K562 (cell line): Measurements from ENCODE around the gene ZNF326. TPM values are rescaled to one million over a fixed set of nuclear protein-coding genes. Genes with fewer than 3 reads are reported as not detected.
"Not testable (repeated sequence)": the region's sequence is repeated elsewhere in the genome, so short reads cannot be mapped to it uniquely, and the experiment has no call there.

ENCODE experiments used
- ATAC-seq: fragments of 200-7000 bp; cut with Tn5 transposase; 3 replicates; pipeline ENCODE4 v1.9.1; 2020; ENCODE audit warnings: moderate library complexity
- BruUV-seq: library from RNA; stranded (reverse); fragments of 400-500 nt; replicated peaks from 2 replicates; lab custom pipeline; 2021; lab: Mats Ljungman, UMichigan
- CTCF ChIA-PET: fragments of 300-600 bp; formaldehyde crosslinking; extraction: SDS; loops from one replicate; lab custom pipeline; 2021; ENCODE audit warnings: low intra/inter-chr PET ratio; lab: Yijun Ruan, JAX
- POLR2A ChIA-PET: fragments of 300-600, 350-650 bp; sonication (Branson Sonifier 250); formaldehyde crosslinking; extraction: SDS; loops from one replicate; lab custom pipeline; 2021; ENCODE audit warnings: antibody characterized with exemption, inconsistent platforms; lab: Yijun Ruan, JAX
- DNase-seq, 4 experiments: peaks; one replicate each; pipeline versions ENCODE4 v3.0.0 to v3.0.0-alpha.2; 2011 to 2018; ENCODE audit warnings: low spot score in 3 of 4, mixed read lengths in 3 of 4; ENCODE audit errors: extremely low read depth in 1 of 4
- FAIRE-seq: peaks from 2 replicates; lab custom pipeline; 2011; peaks lifted over from hg19 to GRCh38; lab: Jason Lieb, UNC
- H2AFZ ChIP-seq: 2 replicates; pipeline ENCODE4 v1.6.0; 2011; ENCODE audit warnings: low read depth, low read length, control low read depth, inconsistent platforms
- H3K27ac ChIP-seq: fragments of 200-600 bp; 3 replicates; pipeline ENCODE4 v1.8.0; 2011; ENCODE audit warnings: low read depth, mild to moderate bottlenecking, control low read depth, inconsistent platforms, low read length, moderate library complexity, mixed read lengths; ENCODE audit errors: extremely low read depth
- H3K27me3 ChIP-seq, 2 experiments: fragments of 300-600 bp in 1 of 2; 2 replicates in 1 of 2; 3 replicates in 1 of 2; pipeline versions ENCODE4 v1.6.0 to v1.8.0; 2011; ENCODE audit warnings: inconsistent platforms in 2 of 2, low read length in 2 of 2, mild to moderate bottlenecking in 1 of 2, mixed read lengths in 1 of 2, moderate library complexity in 1 of 2; ENCODE audit not compliant: control insufficient read depth in 2 of 2, insufficient read depth in 2 of 2
- H3K36me3 ChIP-seq: fragments of 300-600 bp; 3 replicates; pipeline ENCODE4 v1.8.0; 2011; ENCODE audit warnings: mild to moderate bottlenecking, low read length, inconsistent platforms; ENCODE audit not compliant: control insufficient read depth, insufficient read depth
- H3K4me1 ChIP-seq, 2 experiments: fragments of 200-600 bp in 1 of 2; replicated peaks in 1 of 2; 2 replicates in 1 of 2; 3 replicates in 1 of 2; pipeline versions ENCODE4 v1.5.1 to v1.8.0; 2011; ENCODE audit warnings: inconsistent platforms in 2 of 2, low read length in 2 of 2, mild to moderate bottlenecking in 1 of 2, mixed read lengths in 1 of 2, moderate library complexity in 1 of 2; ENCODE audit not compliant: control insufficient read depth in 2 of 2, insufficient read depth in 2 of 2
- H3K4me2 ChIP-seq: 2 replicates; pipeline ENCODE4 v1.6.1; 2011; ENCODE audit warnings: low read length, control low read depth, inconsistent platforms, mixed read lengths; ENCODE audit not compliant: insufficient read depth
- H3K4me3 ChIP-seq: fragments of 200-600 bp; sonication (generic), shearing (Covaris generic); 2 replicates; pipeline ENCODE4 v1.5.1; 2016; ENCODE audit warnings: control low read depth, inconsistent platforms
- H3K79me2 ChIP-seq: fragments of 200-600 bp; 3 replicates; pipeline ENCODE4 v1.8.0; 2011; ENCODE audit warnings: low read length, inconsistent platforms; ENCODE audit not compliant: control insufficient read depth, insufficient read depth
- H3K9ac ChIP-seq, 2 experiments: 2 replicates each; pipeline versions ENCODE4 v1.6.0 to v1.6.1; 2011; ENCODE audit warnings: low read depth in 2 of 2, low read length in 2 of 2, control low read depth in 1 of 2, inconsistent platforms in 1 of 2, mild to moderate bottlenecking in 1 of 2, mixed read lengths in 1 of 2; ENCODE audit not compliant: insufficient read depth in 1 of 2
- H3K9me1 ChIP-seq: one replicate; pipeline ENCODE4 v1.6.0; 2011; ENCODE audit warnings: inconsistent platforms, mild to moderate bottlenecking, low read length, moderate library complexity; ENCODE audit not compliant: control insufficient read depth, insufficient read depth
- H3K9me3 ChIP-seq: replicated peaks from 2 replicates; pipeline ENCODE4 v1.5.1; 2011; ENCODE audit warnings: low read depth, low read length, inconsistent platforms; ENCODE audit not compliant: control insufficient read depth, insufficient read depth
- H4K20me1 ChIP-seq: replicated peaks from 2 replicates; pipeline ENCODE4 v1.6.1; 2011; ENCODE audit warnings: low read length, inconsistent platforms, mixed read lengths; ENCODE audit not compliant: control insufficient read depth, insufficient read depth
- BCOR ChIP-seq: fragments of 450-650 bp; IDR thresholded peaks from 2 replicates; pipeline ENCODE4 v1.6.1; 2016
- BHLHE40 ChIP-seq: IDR thresholded peaks from 2 replicates; pipeline ENCODE4 v1.6.1; 2011; ENCODE audit warnings: low read length, improper control_type of control experiment
- DIDO1 ChIP-seq: fragments of 450-650 bp; IDR thresholded peaks from 2 replicates; pipeline ENCODE4 v1.6.1; 2016; ENCODE audit warnings: low read depth, missing biosample characterization, missing genetic modification characterization
- DNMT1 ChIP-seq: fragments of 450-650 bp; IDR thresholded peaks from 2 replicates; pipeline ENCODE4 v1.6.1; 2016; ENCODE audit warnings: antibody characterized with exemption, mild to moderate bottlenecking
- ETS2 ChIP-seq: IDR thresholded peaks from 2 replicates; pipeline ENCODE4 v1.6.1; 2016; ENCODE audit warnings: borderline replicate concordance, missing genetic modification characterization, mild to moderate bottlenecking, moderate library complexity, missing compliant biosample characterization; ENCODE audit not compliant: poor library complexity, severe bottlenecking
- HMGN3 ChIP-seq: IDR thresholded peaks from 2 replicates; pipeline ENCODE4 v1.6.1; 2011; ENCODE audit warnings: borderline replicate concordance, low read depth, mild to moderate bottlenecking, mixed read lengths, low read length; ENCODE audit not compliant: insufficient read length; ENCODE audit errors: extremely low read depth
- JUN ChIP-seq, 2 experiments: sonication (generic) in 1 of 2; formaldehyde crosslinking in 1 of 2; IDR thresholded peaks; 2 replicates each; pipeline versions ENCODE4 v1.6.1 to v1.8.0; 2012 to 2022; ENCODE audit warnings: borderline replicate concordance in 2 of 2, mild to moderate bottlenecking in 2 of 2, improper control_type of control experiment in 1 of 2, low read depth in 1 of 2, low read length in 1 of 2, missing genetic modification reagents in 1 of 2
- KDM1A ChIP-seq, 2 experiments: fragments of 450-650 bp; IDR thresholded peaks; 2 replicates each; pipeline ENCODE4 v1.6.1; 2016; ENCODE audit warnings: mild to moderate bottlenecking in 2 of 2
- MBD2 ChIP-seq: sonication (generic); IDR thresholded peaks from 2 replicates; pipeline ENCODE4 v1.6.1; 2016; ENCODE audit warnings: low read depth, borderline replicate concordance
- NR4A1 ChIP-seq, 2 experiments: fragments of 250-450 bp in 1 of 2; fragments of 450-650 bp in 1 of 2; sonication (Bioruptor Pico) in 1 of 2; IDR thresholded peaks; 2 replicates each; pipeline versions ENCODE4 v1.4.0 to v1.6.1; 2016 to 2020; ENCODE audit warnings: mild to moderate bottlenecking in 2 of 2, missing compliant biosample characterization in 1 of 2, missing genetic modification characterization in 1 of 2, moderate library complexity in 1 of 2
- PHF21A ChIP-seq: fragments of 450-650 bp; IDR thresholded peaks from 2 replicates; pipeline ENCODE4 v1.6.1; 2017; ENCODE audit warnings: low read depth, borderline replicate concordance
- RBM25 ChIP-seq: fragments of 200-400 bp; formaldehyde crosslinking; IDR thresholded peaks from 2 replicates; pipeline ENCODE4 v1.6.1; 2018; ENCODE audit warnings: low read length, low read depth, moderate library complexity; ENCODE audit not compliant: severe bottlenecking
- TAL1 ChIP-seq: fragments of 450-650 bp; IDR thresholded peaks from 2 replicates; pipeline ENCODE4 v1.6.1; 2016; ENCODE audit warnings: mild to moderate bottlenecking
- ZNF133 ChIP-seq: fragments of 250-450 bp; sonication (Bioruptor Pico); IDR thresholded peaks from 2 replicates; pipeline ENCODE4 v1.4.0; 2020; ENCODE audit warnings: mild to moderate bottlenecking
- ZNF146 ChIP-seq: IDR thresholded peaks from one replicate; pipeline ENCODE4 v1.6.1; 2018; ENCODE audit warnings: missing compliant biosample characterization; ENCODE audit not compliant: unreplicated experiment
- ZNF384 ChIP-seq: IDR thresholded peaks from 2 replicates; pipeline ENCODE4 v1.6.1; 2012; ENCODE audit warnings: low read depth, low read length, improper control_type of control experiment
- WGBS: fragments of 100-300 bp; shearing (Covaris generic); methylation state at CpG from one replicate; pipeline ENCODE4 v1.1.6; 2016; ENCODE audit warnings: low coverage, mixed read lengths; ENCODE audit not compliant: insufficient coverage; ENCODE audit errors: missing lambda C conversion rate; 5-methylcytosine and 5-hydroxymethylcytosine counted together
- in situ Hi-C: fragments of 300-500 bp; cut with MboI; formaldehyde crosslinking; loops from 4 replicates; pipeline ENCODE4 v1.15.0; 2018; ENCODE audit warnings: inconsistent platforms, mixed read lengths
- intact Hi-C: fragments of 100-400 bp; cut with micrococcal nuclease; formaldehyde crosslinking; loops from 2 replicates; pipeline ENCODE4 v1.14.2; 2022
- polyA plus RNA-seq, 8 experiments: library from polyadenylated mRNA; depleted of rRNA in 4 of 8; stranded (reverse) in 5 of 8; unstranded in 3 of 8; fragments of >200 nt; fragmentation: Nextera tagmentation in 2 of 8; fragmentation: Illumina TruSeq in 1 of 8; extraction: Ambion mirVana in 2 of 8; extraction: Trizol in 1 of 8; gene quantifications; 2 replicates each; pipeline versions ENCODE4 v1.2.1 to v1.2.3, GENCODE V29; 2011 to 2014; ENCODE audit warnings: inconsistent platforms in 1 of 8, missing spikeins in 1 of 8
- total RNA-seq, 7 experiments: library from RNA; depleted of rRNA in 6 of 7; stranded (reverse); fragments of >200 nt in 6 of 7; fragmentation: Illumina TruSeq in 2 of 7; extraction: Trizol in 2 of 7; gene quantifications; 2 replicates each; pipeline versions ENCODE4 v1.2.1 to v1.2.3, GENCODE V29; 2011 to 2021; ENCODE audit warnings: low replicate concordance in 1 of 7

Gene ZNF326
- total and polyA plus RNA-seq, 9 of the 15 experiments (the other 6 are each of a cell fraction or from before 2014, with no cell fraction given): 7.2 to 33.2 (median 20.1) TPM

GRCh38 chr1:90064109-90064508 lies 69.2 kb downstream of the ZNF326 start:
- H3K27me3 ChIP-seq, POLR2A ChIA-PET, H2AFZ ChIP-seq, H3K4me2 ChIP-seq, H3K9ac ChIP-seq, CTCF ChIA-PET, ATAC-seq, H3K9me1 ChIP-seq: not testable (repeated sequence)
- WGBS: 11% methylated on average over 6 of the region's 6 CpGs
- TF ChIP-seq ZNF146 (CRISPR knock-in tag): peak; percentile 87
- 0 out of 4 replicates have a peak, but pooled peaks of 1 of the 2 experiments have one; percentile 25 for TF ChIP-seq KDM1A (IDR thresholded peaks at IDR 0.05)
- TF ChIP-seq BCOR: 0 out of 2 replicates have a peak, but pooled peaks have one; percentile 12
- TF ChIP-seq RBM25: peak; percentile 21
- TF ChIP-seq, all 486 proteins: peak for 4; not testable (repeated sequence) for 482
- BruUV-seq, DNase-seq, H3K9me3 ChIP-seq, H3K36me3 ChIP-seq, intact Hi-C loops, H4K20me1 ChIP-seq, H3K4me3 ChIP-seq, H3K27ac ChIP-seq, in situ Hi-C loops, H3K4me1 ChIP-seq, H3K79me2 ChIP-seq, FAIRE-seq: not testable (repeated sequence)

- Histone ChIP-seq H3K9me3 (no peaks in the 10 kb centered on the region), H4K20me1 (no peaks in the 10 kb centered on the region), H3K36me3 (no peaks in the 10 kb centered on the region), H3K9me1 (no peaks in the 10 kb centered on the region), H3K27ac (no peak overlapping the region), H3K4me1 (no peaks in the 10 kb centered on the region; a peak in 1 of 5 replicates), H3K9ac (no peak overlapping the region), H2AFZ (no peak overlapping the region), H3K4me2 (no peak overlapping the region), H3K27me3 (peaks cover 0 to 3% of the 10 kb centered on the region in 2 experiments; a peak in 1 of 5 replicates), H3K79me2 (no peaks in the 10 kb centered on the region), H3K4me3 (no peak overlapping the region)
- FAIRE-seq (no peak), ATAC-seq (no peak), DNase-seq (no peak)
- intact Hi-C loops (no loop called here), in situ Hi-C loops (no loop called here)
- no TSS peak for BruUV-seq
- WGBS: 2% methylated on average over 3 of the region's 3 CpGs
- ChIA-PET POLR2A (interaction anchor here (1.0 kb wide), 1 partner anchor 14 kb away, joined by 3 read pairs; no protein-coding TSS in a partner anchor), CTCF (no interaction called here)
- TF ChIP-seq ETS2 (tag) (no peak), DIDO1 (tag) (no peak), TAL1 (no peak), JUN (IDR thresholded peaks at IDR 0.05; ENCODE audit: borderline replicate concordance, low read depth, low read length) (no peak), JUN (CRISPR knock-in tag; IDR thresholded peaks at IDR 0.05; ENCODE audit: borderline replicate concordance) (no peak), MBD2 (no peak), BHLHE40 (no peak), PHF21A (no peak), NR4A1 (CRISPR knock-in tag; IDR thresholded peaks at IDR 0.05) (no peak), NR4A1 (tag; IDR thresholded peaks at IDR 0.05) (no peak), HMGN3 (no peak), ZNF384 (no peak), DNMT1 (no peak), ZNF133 (no peak)
These were observed 72.5 kb downstream of the ZNF326 start for GRCh38 chr1:90067194-90067931.
